ENCODE data around the gene OR2D2. TPM values are rescaled to one million over a fixed set of nuclear protein-coding genes. Genes with fewer than 3 reads are reported as not detected.

Gene OR2D2
- total and polyA plus RNA-seq, 2 of the 13 experiments (the other 11 are each of a cell fraction or from before 2014, with no cell fraction given): not detected

- Histone ChIP-seq H3K79me2 (ENCODE audit: insufficient read depth, low read length) (no peaks in the 10 kb centered on the region), H3K27ac (ENCODE audit: extremely low read length, insufficient read depth, low read length) (no peak overlapping the region), H3K4me2 (ENCODE audit: low read depth, low read length) (no peak overlapping the region), H3K4me3 (replicated peaks in 1 of 3; ENCODE audit: insufficient read depth in 1 of 3, low read depth in 2 of 3, low read length in 3 of 3) (no peak overlapping the region), H3K9ac (ENCODE audit: insufficient read depth, low read depth, low read length) (no peak overlapping the region), H3K9me3 (ENCODE audit: low read length) (0 out of 2 replicates have a peak, but pooled peaks cover 3% of the 10 kb centered on the region), H3K27me3 (ENCODE audit: control insufficient read depth in 1 of 2, insufficient read depth in 2 of 2, low read length in 2 of 2) (peaks cover 0 to under 1% of the 10 kb centered on the region in 2 experiments; a peak in 1 of 5 replicates), H3K36me3 (replicated peaks in 1 of 2; ENCODE audit: control insufficient read depth in 1 of 2, insufficient read depth in 2 of 2, low read length in 2 of 2) (no peaks in the 10 kb centered on the region), H3K4me1 (ENCODE audit: insufficient read depth, low read length) (no peaks in the 10 kb centered on the region), H4K20me1 (ENCODE audit: insufficient read depth, low read length) (no peaks in the 10 kb centered on the region), H2AFZ (ENCODE audit: low read length) (no peak overlapping the region)
- ChIA-PET POLR2A (no interaction called here), CTCF (ENCODE audit: low intra/inter-chr PET ratio, low total read pairs) (no interaction called here)
- intact Hi-C loops (cut with micrococcal nuclease; ENCODE audit: unreplicated experiment) (no loop called here), in situ Hi-C loops (cut with HindIII; ENCODE audit: extremely low pct_ligation_motif_present, low pct_unique_long_range_greater_than_20kb) (no loop called here)
- ATAC-seq (no peak), FAIRE-seq (no peak), DNase-seq (ENCODE audit: low spot score) (no peak)
- 0% methylated on average over 3 of the region's 3 CpGs for WGBS (ENCODE audit: low lambda C conversion rate)
- no TSS peak for BruUV-seq (replicated peaks)
- TF ChIP-seq BRD4 (CRISPR knock-in tag; IDR thresholded peaks at IDR 0.05) (no peak), ZNF143 (CRISPR knock-in tag; IDR thresholded peaks at IDR 0.05) (no peak), NR1H2 (CRISPR knock-in tag; IDR thresholded peaks at IDR 0.05; ENCODE audit: borderline replicate concordance, low read depth) (no peak), TAF15 (IDR thresholded peaks at IDR 0.05; ENCODE audit: low read depth, low read length, poor library complexity, severe bottlenecking) (no peak), ZNF572 (CRISPR knock-in tag; IDR thresholded peaks at IDR 0.05) (no peak), MED13 (CRISPR knock-in tag; IDR thresholded peaks at IDR 0.05) (no peak), GPBP1L1 (CRISPR knock-in tag; IDR thresholded peaks at IDR 0.05) (no peak), ONECUT2 (CRISPR knock-in tag; IDR thresholded peaks at IDR 0.05) (no peak), HNF1B (CRISPR knock-in tag; IDR thresholded peaks at IDR 0.05) (no peak), AKAP8 (CRISPR knock-in tag; IDR thresholded peaks at IDR 0.05) (no peak), ZFP1 (CRISPR knock-in tag; IDR thresholded peaks at IDR 0.05) (no peak), KLF9 (CRISPR knock-in tag; IDR thresholded peaks at IDR 0.05; ENCODE audit: low read depth) (no peak), SNAI1 (CRISPR knock-in tag; IDR thresholded peaks at IDR 0.05; ENCODE audit: borderline replicate concordance) (no peak), ZNF142 (CRISPR knock-in tag; IDR thresholded peaks at IDR 0.05) (no peak), ZNF780A (CRISPR knock-in tag; IDR thresholded peaks at IDR 0.05) (no peak), MYPOP (CRISPR knock-in tag; IDR thresholded peaks at IDR 0.05) (no peak), GATAD2A (CRISPR knock-in tag; IDR thresholded peaks at IDR 0.05) (no peak)
Observed at GRCh38 chr11:6856871-6857270, 35.4 kb downstream of the OR2D2 start.
